OCI-LY7 (cell line): ENCODE data around the gene PSPC1. TPM values are rescaled to one million over a fixed set of nuclear protein-coding genes. Genes with fewer than 3 reads are reported as not detected.
"Not testable (repeated sequence)": the region's sequence is repeated elsewhere in the genome, so short reads cannot be mapped to it uniquely, and the experiment has no call there.

Experiments
- BruUV-seq: library from RNA; stranded (reverse); fragments of 400-500 nt; replicated peaks from 2 replicates; lab custom pipeline; 2021; lab: Mats Ljungman, UMichigan
- CTCF ChIA-PET: fragments of 300-600 bp; sonication (Branson Sonifier 250); formaldehyde crosslinking; loops from one replicate; lab custom pipeline; 2022; ENCODE audit warnings: antibody characterized with exemption; ENCODE audit not compliant: unreplicated experiment; lab: Charles Lee
- POLR2A ChIA-PET: fragments of 300-600 bp; sonication (Branson Sonifier 250); formaldehyde crosslinking; loops from one replicate; lab custom pipeline; 2022; ENCODE audit warnings: antibody characterized with exemption; lab: Charles Lee
- DNase-seq: peaks from one replicate; pipeline ENCODE4 v3.0.0-alpha.2; 2015; ENCODE audit warnings: low spot score
- H2AFZ ChIP-seq: fragments of 200-600 bp; sonication (generic), shearing (Covaris generic); 2 replicates; pipeline ENCODE4 v1.6.1; 2014; ENCODE audit warnings: mild to moderate bottlenecking, antibody characterized with exemption, low read length, moderate library complexity
- H3K27ac ChIP-seq: fragments of 200-600 bp; sonication (generic); 2 replicates; pipeline ENCODE4 v1.5.1; 2014; ENCODE audit warnings: mixed run types, low read depth, mild to moderate bottlenecking, moderate library complexity, low read length, inconsistent platforms; ENCODE audit not compliant: poor library complexity, severe bottlenecking
- H3K36me3 ChIP-seq: fragments of 200-600 bp; sonication (generic); 2 replicates; pipeline ENCODE4 v1.6.1; 2014; ENCODE audit warnings: mild to moderate bottlenecking, antibody characterized with exemption, low read length, moderate library complexity, mixed read lengths; ENCODE audit not compliant: insufficient read depth
- H3K4me1 ChIP-seq: fragments of 200-600 bp; sonication (generic); 2 replicates; pipeline ENCODE4 v1.5.1; 2014; ENCODE audit warnings: mild to moderate bottlenecking, low read length; ENCODE audit not compliant: insufficient read depth, poor library complexity, severe bottlenecking
- H3K4me2 ChIP-seq: fragments of 200-600 bp; sonication (generic); 2 replicates; pipeline ENCODE4 v1.6.1; 2014; ENCODE audit warnings: mild to moderate bottlenecking, low read length
- H3K4me3 ChIP-seq: fragments of 200-600 bp; sonication (generic); 2 replicates; pipeline ENCODE4 v1.5.1; 2014; ENCODE audit warnings: mild to moderate bottlenecking, low read depth, low read length; ENCODE audit not compliant: poor library complexity, severe bottlenecking
- H3K79me2 ChIP-seq: fragments of 200-600 bp; sonication (generic); 2 replicates; pipeline ENCODE4 v1.6.1; 2016; ENCODE audit warnings: low read depth, mild to moderate bottlenecking, low read length, moderate library complexity, mixed read lengths; ENCODE audit not compliant: insufficient read depth
- H3K9me2 ChIP-seq: fragments of 200-600 bp; sonication (generic); 2 replicates; pipeline ENCODE4 v1.6.1; 2016; ENCODE audit warnings: mild to moderate bottlenecking, low read length, mixed read lengths; ENCODE audit not compliant: insufficient read depth
- H3K9me3 ChIP-seq: fragments of 200-600 bp; sonication (generic); 2 replicates; pipeline ENCODE4 v1.6.1; 2014; ENCODE audit warnings: mild to moderate bottlenecking, mixed run types, low read length, mixed read lengths
- H4K20me1 ChIP-seq: fragments of 200-600 bp; sonication (generic); 2 replicates; pipeline ENCODE4 v1.6.1; 2014; ENCODE audit warnings: mild to moderate bottlenecking, antibody characterized with exemption, low read length, moderate library complexity, mixed read lengths; ENCODE audit not compliant: insufficient read depth
- CTCF ChIP-seq: fragments of 200-600 bp; sonication (generic); conservative IDR thresholded peaks from 2 replicates; pipeline ENCODE4 v1.5.1; 2014; ENCODE audit warnings: mild to moderate bottlenecking, antibody characterized with exemption, low read length, moderate library complexity, mixed read lengths
- EZH2phosphoT487 ChIP-seq: fragments of 200-600 bp; sonication (generic); IDR thresholded peaks from 2 replicates; pipeline ENCODE4 v1.6.1; 2018; ENCODE audit warnings: low read depth, borderline replicate concordance, mild to moderate bottlenecking, mixed run types, antibody characterized with exemption, low read length, moderate library complexity, mixed read lengths
- intact Hi-C: fragments of 100-400 bp; cut with micrococcal nuclease; formaldehyde crosslinking; loops from one replicate; pipeline ENCODE4 v1.10.0; 2022; ENCODE audit not compliant: unreplicated experiment
- total RNA-seq, 2 experiments: library from RNA; depleted of rRNA in 1 of 2; stranded (reverse); fragments of >200 nt in 1 of 2; shearing (Covaris generic) in 1 of 2; gene quantifications; 2 replicates each; pipeline ENCODE4 v1.2.3, GENCODE V29; 2014 to 2022

Gene PSPC1
- total RNA-seq, 2 experiments from 2014 or later: 91.5 to 115 TPM

- peak; percentile 8 for DNase-seq
- H3K9me2 ChIP-seq: no peaks in the 10 kb centered on the region
- H3K4me3 ChIP-seq: no peak overlapping the region
- TF ChIP-seq EZH2phosphoT487 (no peak), CTCF (peak; percentile 75)
- intact Hi-C loops: no loop called here
- no TSS peak for BruUV-seq
- no peak overlapping the region for H2AFZ ChIP-seq
- CTCF ChIA-PET: no interaction called here
- H3K27ac ChIP-seq: no peak overlapping the region
- H3K79me2 ChIP-seq: no peaks in the 10 kb centered on the region
- no peaks in the 10 kb centered on the region for H3K4me1 ChIP-seq
- H3K4me2 ChIP-seq: no peak overlapping the region
- H3K9me3 ChIP-seq: no peaks in the 10 kb centered on the region
- no peaks in the 10 kb centered on the region for H4K20me1 ChIP-seq
- POLR2A ChIA-PET: no interaction called here
- H3K36me3 ChIP-seq: peaks cover 46% of the 10 kb centered on the region
Observed at GRCh38 chr13:19818223-19818842, 35.6 kb upstream of the PSPC1 start.

- no peaks in the 10 kb centered on the region for H3K9me2 ChIP-seq
- ChIA-PET POLR2A (interaction anchor here (0.7 to 0.9 kb wide), 2 partner anchors 10 to 21 kb away, joined by 3 to 4 read pairs; no protein-coding TSS in a partner anchor), CTCF (no interaction called here)
- no peaks in the 10 kb centered on the region for H3K4me1 ChIP-seq
- TF ChIP-seq EZH2phosphoT487: no peak
- no peak for TF ChIP-seq CTCF
- H3K79me2 ChIP-seq: no peaks in the 10 kb centered on the region
- DNase-seq: no peak
- H3K27ac ChIP-seq: no peak overlapping the region
- no peaks in the 10 kb centered on the region for H3K9me3 ChIP-seq
- no peak overlapping the region for H2AFZ ChIP-seq
- intact Hi-C loops: no loop called here
- BruUV-seq: no TSS peak
- no peak overlapping the region for H3K4me2 ChIP-seq
- H3K36me3 ChIP-seq: peaks cover 42% of the 10 kb centered on the region
- H4K20me1 ChIP-seq: no peaks in the 10 kb centered on the region
- no peak overlapping the region for H3K4me3 ChIP-seq
Observed at GRCh38 chr13:19817510-19818158, 34.9 kb upstream of the PSPC1 start.

- ChIA-PET POLR2A (interaction anchor here (0.6 to 0.9 kb wide), 3 partner anchors 10 to 1014 kb away, joined by 3 to 4 read pairs (median 3); no protein-coding TSS in a partner anchor), CTCF (no interaction called here)
- no peak for TF ChIP-seq EZH2phosphoT487
- TF ChIP-seq CTCF: no peak
Observed at GRCh38 chr13:19817106-19817505, 34.4 kb upstream of the PSPC1 start.

GRCh38 chr13:19815842-19816241, 33.1 kb upstream of the PSPC1 start:
- H2AFZ ChIP-seq, H3K27ac ChIP-seq, intact Hi-C loops, H4K20me1 ChIP-seq, H3K4me3 ChIP-seq, DNase-seq, H3K79me2 ChIP-seq, H3K4me2 ChIP-seq, CTCF ChIA-PET, BruUV-seq, H3K9me2 ChIP-seq, H3K9me3 ChIP-seq, H3K4me1 ChIP-seq: not testable (repeated sequence)
- POLR2A ChIA-PET: interaction anchor here (0.7 kb wide), 1 partner anchor 13 kb away, joined by 3 read pairs; no protein-coding TSS in a partner anchor
- H3K36me3 ChIP-seq: peaks cover 34% of the 10 kb centered on the region

More at GRCh38 chr13:19817106-19817505, 34.4 kb upstream of the PSPC1 start:
- Histone ChIP-seq H3K4me3 (no peak overlapping the region), H2AFZ (no peak overlapping the region), H3K9me3 (no peaks in the 10 kb centered on the region), H3K79me2 (no peaks in the 10 kb centered on the region), H3K36me3 (peaks cover 37% of the 10 kb centered on the region), H3K4me1 (no peaks in the 10 kb centered on the region), H3K27ac (no peak overlapping the region), H3K4me2 (no peak overlapping the region), H3K9me2 (no peaks in the 10 kb centered on the region), H4K20me1 (no peaks in the 10 kb centered on the region)
- DNase-seq: no peak
- intact Hi-C loops: no loop called here
- no TSS peak for BruUV-seq
